KOPT-K1 (cell line): ENCODE data around the gene CDC16.

Source experiments
- H3K27ac ChIP-seq: fragments of 200-600 bp; sonication (generic); 2 replicates; pipeline ENCODE4 v1.5.1; 2016; ENCODE audit warnings: antibody characterized with exemption, mild to moderate bottlenecking, low read depth, low read length; ENCODE audit not compliant: poor library complexity, severe bottlenecking
- H3K36me3 ChIP-seq: fragments of 200-600 bp; sonication (generic); 2 replicates; pipeline ENCODE4 v1.5.1; 2017; ENCODE audit warnings: antibody characterized with exemption, mild to moderate bottlenecking, low read length, moderate library complexity; ENCODE audit not compliant: insufficient read depth
- H3K9me3 ChIP-seq: fragments of 200-600 bp; sonication (generic); 2 replicates; pipeline ENCODE4 v1.5.1; 2017; ENCODE audit warnings: antibody characterized with exemption, low read length, mild to moderate bottlenecking; ENCODE audit not compliant: insufficient read depth, poor library complexity, severe bottlenecking

CDC16 gene

GRCh38 chr13:114288157-114288591, 53.5 kb downstream of the CDC16 start:
- no peaks in the 10 kb centered on the region for H3K9me3 ChIP-seq
- H3K27ac ChIP-seq, result no peak overlapping the region
- H3K36me3 ChIP-seq, result peaks cover 86% of the 10 kb centered on the region

- Histone ChIP-seq H3K9me3 (no peaks in the 10 kb centered on the region), H3K36me3 (peaks cover 95% of the 10 kb centered on the region), H3K27ac (no peak overlapping the region)
Measured at GRCh38 chr13:114296448-114296847, 61.8 kb downstream of the CDC16 start.

- H3K36me3 ChIP-seq, result peaks cover 95% of the 10 kb centered on the region
- H3K27ac ChIP-seq, result no peak overlapping the region
- H3K9me3 ChIP-seq, result no peaks in the 10 kb centered on the region
Measured at GRCh38 chr13:114296902-114297301, 62.2 kb downstream of the CDC16 start.

GRCh38 chr13:114298866-114299265, 64.2 kb downstream of the CDC16 start:
- Histone ChIP-seq H3K27ac (no peak overlapping the region), H3K36me3 (peaks cover 95% of the 10 kb centered on the region), H3K9me3 (no peaks in the 10 kb centered on the region)

- H3K36me3 ChIP-seq, result peaks cover 96% of the 10 kb centered on the region
- no peak overlapping the region for H3K27ac ChIP-seq
- no peaks in the 10 kb centered on the region for H3K9me3 ChIP-seq
Measured at GRCh38 chr13:114299604-114300305, 65.1 kb downstream of the CDC16 start.

- Histone ChIP-seq H3K27ac (no peak overlapping the region), H3K9me3 (no peaks in the 10 kb centered on the region), H3K36me3 (peaks cover 75% of the 10 kb centered on the region)
Measured at GRCh38 chr13:114303700-114304327, 69.1 kb downstream of the CDC16 start.

GRCh38 chr13:114304346-114305034, 69.8 kb downstream of the CDC16 start:
- H3K9me3 ChIP-seq, result no peaks in the 10 kb centered on the region
- H3K27ac ChIP-seq, result no peak overlapping the region
- peaks cover 68% of the 10 kb centered on the region for H3K36me3 ChIP-seq

- Histone ChIP-seq H3K27ac (no peak overlapping the region), H3K9me3 (no peaks in the 10 kb centered on the region)
Measured at GRCh38 chr13:114309086-114309485, 74.4 kb downstream of the CDC16 start.

GRCh38 chr13:114309806-114310410, 75.2 kb downstream of the CDC16 start:
- no peaks in the 10 kb centered on the region for H3K9me3 ChIP-seq
- H3K27ac ChIP-seq, result no peak overlapping the region
- peaks cover 16% of the 10 kb centered on the region for H3K36me3 ChIP-seq

More at GRCh38 chr13:114309086-114309485, 74.4 kb downstream of the CDC16 start:
- peaks cover 23% of the 10 kb centered on the region for H3K36me3 ChIP-seq

- Histone ChIP-seq H3K36me3 (peaks cover 12% of the 10 kb centered on the region), H3K9me3 (no peaks in the 10 kb centered on the region), H3K27ac (no peak overlapping the region)
Measured at GRCh38 chr13:114310956-114311355, 76.3 kb downstream of the CDC16 start.

- H3K36me3 ChIP-seq, result peaks cover 8% of the 10 kb centered on the region
- H3K27ac ChIP-seq, result no peak overlapping the region
- H3K9me3 ChIP-seq, result no peaks in the 10 kb centered on the region
Measured at GRCh38 chr13:114311387-114311786, 76.7 kb downstream of the CDC16 start.

GRCh38 chr13:114311908-114312307, 77.2 kb downstream of the CDC16 start:
- Histone ChIP-seq H3K9me3 (no peaks in the 10 kb centered on the region), H3K36me3 (peaks cover 8% of the 10 kb centered on the region), H3K27ac (no peak overlapping the region)

GRCh38 chr13:114313061-114313860, 78.6 kb downstream of the CDC16 start:
- Histone ChIP-seq H3K36me3 (peaks cover 17% of the 10 kb centered on the region), H3K27ac (peak overlapping the region; percentile 85), H3K9me3 (no peaks in the 10 kb centered on the region)

- no peaks in the 10 kb centered on the region for H3K9me3 ChIP-seq
- H3K36me3 ChIP-seq, result peaks cover 27% of the 10 kb centered on the region
- peak within 1 kb of the TSS; percentile 85 for H3K27ac ChIP-seq
Measured at GRCh38 chr13:114314074-114314912, 79.6 kb downstream of the CDC16 start, which contains the start of gene CHAMP1. TSS of gene CHAMP1 (plus strand) at chr13:114314503. CDS start at chr13:114323843, 9,340 bp downstream.
